ENCODE results near the gene SLC27A2.
A peak's percentile ranks its signal among the peaks of the same experiment; 100 is the strongest.
"Not testable (repeated sequence)": the region's sequence is repeated elsewhere in the genome, so short reads cannot be mapped to it uniquely, and the experiment has no call there.

SLC27A2 gene

DNA sequence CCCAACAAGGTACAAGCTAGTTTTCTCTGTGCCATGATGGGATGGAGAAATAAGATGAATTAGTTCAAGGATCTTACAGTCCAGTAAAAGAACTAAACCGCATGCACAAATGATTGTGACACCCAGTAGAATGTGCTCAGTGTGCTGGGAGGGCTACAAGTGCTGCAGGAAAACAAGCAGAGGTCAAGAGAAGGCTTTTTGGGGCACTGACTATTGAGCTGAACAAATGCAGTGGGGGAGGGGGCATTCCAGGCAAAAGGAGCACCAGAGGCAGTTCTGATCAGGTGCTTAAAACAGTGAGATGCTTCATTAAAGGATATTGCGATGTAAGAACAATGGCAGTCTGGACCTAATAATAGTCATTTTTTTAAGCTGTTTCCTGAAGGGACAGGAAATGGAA lies 6.0 kb downstream of the SLC27A2 start:
- DNase-seq (ENCODE audit: low read depth): no peak

GRCh38 chr15:50188793-50189192 lies 6.8 kb downstream of the SLC27A2 start:
- DNase-seq (ENCODE audit: low read depth): not testable (repeated sequence)

More for the DNA sequence above, 6.0 kb downstream of the SLC27A2 start:
- no peak overlapping the region for H3K4me3 ChIP-seq (ENCODE audit: low read depth, low read length)

DNA sequence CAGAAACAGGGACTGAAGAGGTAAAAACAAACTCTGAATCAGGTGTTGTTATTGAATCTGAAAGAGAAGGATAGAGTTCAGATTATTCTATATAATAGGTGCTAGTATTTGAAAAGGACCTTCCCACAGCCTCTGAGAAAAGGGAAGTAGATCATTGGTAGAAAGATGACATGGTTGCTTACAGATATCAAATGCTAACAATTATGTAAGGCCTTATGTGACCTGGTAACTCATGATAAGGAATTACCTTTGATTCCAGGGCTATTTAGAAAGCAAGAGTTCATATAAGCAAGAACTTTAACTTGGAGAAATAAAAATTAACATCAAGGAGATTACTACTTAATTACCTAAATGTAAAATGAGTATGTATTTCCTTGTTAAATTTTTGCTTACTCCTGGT lies 7.6 kb downstream of the SLC27A2 start:
- H3K4me3 ChIP-seq (ENCODE audit: low read depth, low read length): no peak overlapping the region
- no peak for DNase-seq (ENCODE audit: low read depth)

More at GRCh38 chr15:50188793-50189192, 6.8 kb downstream of the SLC27A2 start:
- not testable (repeated sequence) for H3K4me3 ChIP-seq (ENCODE audit: low read depth, low read length)

DNA sequence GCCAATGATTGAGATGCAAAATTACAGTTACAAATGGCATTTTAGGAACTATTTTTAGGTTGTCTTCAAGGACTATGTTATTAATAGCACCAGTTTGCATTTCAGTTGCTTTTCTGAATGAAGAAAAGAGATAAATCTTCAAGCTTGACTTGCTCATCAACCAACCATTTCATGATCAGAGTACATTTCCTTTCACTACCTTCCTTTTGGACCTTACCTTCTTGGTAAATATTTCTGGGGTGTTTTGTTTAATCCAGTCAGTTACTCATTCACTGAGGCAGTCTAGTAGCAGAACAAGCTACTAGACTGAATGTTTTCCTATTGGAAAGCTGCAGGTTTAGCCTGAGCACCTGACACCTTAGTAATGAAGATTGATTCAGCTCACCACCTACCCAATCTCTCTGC lies 8.2 kb downstream of the SLC27A2 start:
- DNase-seq (ENCODE audit: low read depth): no peak
- H3K4me3 ChIP-seq (ENCODE audit: low read depth, low read length): no peak overlapping the region

- no peak overlapping the region for H3K4me3 ChIP-seq (ENCODE audit: low read depth, low read length)
- no peak for DNase-seq (ENCODE audit: low read depth)
These were observed 8.7 kb downstream of the SLC27A2 start for GRCh38 chr15:50190723-50191122.

DNA sequence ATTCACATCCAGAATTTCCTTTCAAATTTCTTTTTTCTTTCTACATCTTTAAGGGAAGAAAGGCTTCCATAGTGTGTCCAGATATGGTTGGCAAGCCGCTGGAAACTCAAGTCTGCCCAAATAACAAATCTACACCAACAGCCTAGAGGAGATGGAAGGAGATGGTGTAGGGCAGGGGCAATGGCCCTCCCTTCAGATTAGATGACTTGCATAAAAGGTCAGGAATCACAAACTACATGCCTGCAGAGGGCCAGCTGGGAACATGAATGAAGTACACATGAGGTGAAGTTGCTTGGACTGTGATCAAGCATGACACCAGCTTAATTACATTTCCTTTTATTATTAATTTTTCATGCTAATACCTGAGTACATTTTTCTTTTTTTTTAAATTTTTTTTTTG lies 10.2 kb downstream of the SLC27A2 start:
- DNase-seq (ENCODE audit: low read depth): no peak
- H3K4me3 ChIP-seq (ENCODE audit: low read depth, low read length): no peak overlapping the region

- DNase-seq (ENCODE audit: low read depth): no peak
- no peak overlapping the region for H3K4me3 ChIP-seq (ENCODE audit: low read depth, low read length)
These were observed 11.1 kb downstream of the SLC27A2 start for GRCh38 chr15:50192926-50193620.

- DNase-seq (ENCODE audit: low read depth): no peak
- H3K4me3 ChIP-seq (ENCODE audit: low read depth, low read length): no peak overlapping the region
These were observed 20.0 kb downstream of the SLC27A2 start for GRCh38 chr15:50202003-50202402.

DNA sequence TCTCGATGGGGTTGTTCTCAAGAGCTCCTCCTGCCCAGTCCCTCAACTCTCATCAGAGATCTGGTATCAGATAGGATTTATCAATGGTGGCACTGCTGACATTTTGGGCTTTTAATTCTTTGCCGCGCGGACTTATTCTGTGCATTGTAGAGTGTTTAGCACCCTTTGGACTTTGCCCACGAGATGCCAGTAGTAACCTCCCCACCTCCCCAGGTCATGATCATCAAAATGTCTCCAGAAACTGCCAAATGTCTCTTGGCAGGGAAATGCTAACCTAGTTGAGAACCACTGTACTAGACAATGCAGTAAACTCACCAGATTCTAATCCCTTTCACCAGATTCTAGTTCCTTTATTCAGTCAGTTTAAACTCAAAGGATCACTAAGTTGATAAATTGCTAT lies 24.0 kb downstream of the SLC27A2 start:
- no peak overlapping the region for H3K4me3 ChIP-seq (ENCODE audit: low read depth, low read length)
- DNase-seq (ENCODE audit: low read depth): no peak

DNA sequence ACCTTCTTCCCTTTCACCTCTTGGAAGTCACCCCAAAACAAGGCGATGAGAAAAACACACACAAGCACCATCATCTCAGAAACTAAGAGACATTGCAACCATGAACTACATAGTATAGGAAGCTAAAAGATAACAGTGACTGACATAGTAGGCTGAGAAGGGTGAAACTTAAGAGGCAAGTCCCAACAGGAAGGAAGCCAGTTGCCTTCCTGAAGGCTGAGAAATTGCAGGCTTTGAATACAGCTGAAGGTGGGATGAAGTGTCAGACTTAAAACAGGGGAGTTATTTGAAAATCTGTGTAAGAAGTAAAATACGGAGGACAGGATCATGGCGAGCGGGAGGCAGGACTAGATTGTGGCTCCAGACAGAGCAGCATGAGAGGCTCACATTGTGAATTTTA lies 27.8 kb downstream of the SLC27A2 start:
- DNase-seq (ENCODE audit: low read depth): no peak
- no peak overlapping the region for H3K4me3 ChIP-seq (ENCODE audit: low read depth, low read length)

DNA sequence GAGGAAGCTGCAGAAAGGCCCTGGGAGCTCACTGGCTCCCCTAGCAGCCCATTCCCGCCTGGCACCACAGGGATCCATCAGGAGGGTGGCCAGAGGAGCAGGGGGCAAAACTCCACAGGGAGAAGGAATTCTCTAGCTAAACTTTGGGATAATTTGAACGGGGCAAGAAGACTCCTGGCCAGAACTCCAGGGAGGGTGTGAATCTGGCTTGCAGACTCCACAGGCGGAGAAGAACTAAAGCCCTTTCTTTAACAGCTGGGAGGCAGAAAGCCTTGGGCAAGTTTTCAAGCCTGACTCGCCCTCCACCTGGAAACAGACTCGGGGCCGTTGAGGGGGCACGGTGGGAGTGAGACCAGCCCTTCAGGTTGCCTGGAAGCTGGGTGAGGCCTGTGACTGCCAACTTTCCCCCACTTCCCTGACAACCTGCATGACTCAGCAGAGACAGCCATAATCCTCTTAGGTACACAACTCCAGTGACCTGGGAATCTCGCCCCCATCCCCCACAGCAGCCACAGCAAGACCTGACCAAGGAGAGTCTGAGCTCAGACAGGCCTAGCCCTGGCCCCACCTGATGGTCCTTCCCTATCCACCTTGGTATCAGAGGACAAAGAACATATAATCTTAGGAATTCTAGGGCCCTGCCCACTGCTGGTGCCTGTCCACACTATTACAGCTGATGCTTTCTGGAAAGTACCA lies 28.6 kb downstream of the SLC27A2 start:
- H3K4me3 ChIP-seq (ENCODE audit: low read depth, low read length): no peak overlapping the region
- no peak for DNase-seq (ENCODE audit: low read depth)

GRCh38 chr15:50218291-50218690 lies 36.3 kb downstream of the SLC27A2 start:
- DNase-seq (ENCODE audit: low read depth): no peak
- no peak overlapping the region for H3K4me3 ChIP-seq (ENCODE audit: low read depth, low read length)

DNA sequence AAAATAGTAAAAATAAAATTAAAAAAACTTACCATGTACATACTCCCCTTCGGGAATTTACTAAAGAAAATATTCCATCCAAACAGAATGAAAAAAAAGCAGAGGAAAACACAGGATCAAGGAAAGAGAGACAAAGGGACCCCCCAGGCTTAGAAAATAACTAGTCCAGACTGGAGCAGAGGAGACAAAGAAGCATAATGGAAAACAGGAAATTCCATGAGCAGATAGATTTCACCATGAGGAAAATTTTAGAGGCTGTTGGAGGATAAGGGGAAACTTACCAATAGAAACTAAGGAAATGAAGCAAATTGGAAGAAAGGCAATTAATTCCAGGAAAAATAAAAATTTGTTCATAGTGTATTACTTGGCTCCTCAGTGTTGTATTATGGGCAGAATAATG lies 36.7 kb downstream of the SLC27A2 start:
- H3K4me3 ChIP-seq (ENCODE audit: low read depth, low read length): no peak overlapping the region
- DNase-seq (ENCODE audit: low read depth): no peak

DNA sequence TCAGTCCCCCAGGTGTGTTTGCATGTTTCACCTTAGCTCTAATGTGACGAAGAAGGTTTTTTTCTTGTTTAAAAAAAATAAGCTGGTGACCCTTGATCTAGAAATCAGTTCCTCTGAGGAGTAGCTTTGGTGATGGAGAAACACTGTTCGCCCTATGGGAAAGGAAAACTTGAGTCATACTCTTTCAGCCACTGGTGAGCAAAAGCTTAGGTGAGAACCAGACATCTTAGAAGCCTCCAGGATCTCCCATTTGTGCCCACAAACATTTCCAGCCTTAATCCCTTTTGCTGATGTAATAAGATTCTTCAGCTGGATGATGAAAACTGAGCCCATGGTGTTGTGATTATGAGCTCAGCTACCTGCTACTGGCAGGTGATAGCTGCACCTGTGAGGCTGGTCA lies 37.8 kb downstream of the SLC27A2 start:
- H3K4me3 ChIP-seq (ENCODE audit: low read depth, low read length): no peak overlapping the region
- no peak for DNase-seq (ENCODE audit: low read depth)

GRCh38 chr15:50222181-50222580 lies 40.2 kb downstream of the SLC27A2 start:
- no peak for DNase-seq (ENCODE audit: low read depth)
- H3K4me3 ChIP-seq (ENCODE audit: low read depth, low read length): no peak overlapping the region

DNA sequence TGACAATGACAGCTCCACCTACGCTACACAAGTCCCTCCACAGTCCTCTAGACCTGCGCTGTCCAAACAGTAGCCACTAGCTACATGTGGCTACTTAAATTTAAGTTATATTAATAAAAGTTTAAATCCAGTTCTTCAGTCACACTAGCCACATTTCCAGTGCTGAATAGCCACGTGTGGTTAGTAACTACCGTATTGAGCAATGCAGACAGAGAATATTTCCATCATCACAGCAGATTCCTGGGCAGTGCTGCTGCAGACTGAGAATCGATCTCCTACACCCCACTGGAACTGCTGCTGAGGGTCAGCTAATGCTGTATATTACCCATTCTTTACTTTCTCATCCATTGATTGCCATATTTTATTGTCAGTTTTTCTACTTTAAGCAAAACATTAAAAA lies 42.6 kb downstream of the SLC27A2 start:
- no peak for DNase-seq (ENCODE audit: low read depth)
- H3K4me3 ChIP-seq (ENCODE audit: low read depth, low read length): no peak overlapping the region

- no peak overlapping the region for H3K4me3 ChIP-seq (ENCODE audit: low read depth, low read length)
- DNase-seq (ENCODE audit: low read depth): no peak
These were observed 43.1 kb downstream of the SLC27A2 start for GRCh38 chr15:50225057-50225456.

DNA sequence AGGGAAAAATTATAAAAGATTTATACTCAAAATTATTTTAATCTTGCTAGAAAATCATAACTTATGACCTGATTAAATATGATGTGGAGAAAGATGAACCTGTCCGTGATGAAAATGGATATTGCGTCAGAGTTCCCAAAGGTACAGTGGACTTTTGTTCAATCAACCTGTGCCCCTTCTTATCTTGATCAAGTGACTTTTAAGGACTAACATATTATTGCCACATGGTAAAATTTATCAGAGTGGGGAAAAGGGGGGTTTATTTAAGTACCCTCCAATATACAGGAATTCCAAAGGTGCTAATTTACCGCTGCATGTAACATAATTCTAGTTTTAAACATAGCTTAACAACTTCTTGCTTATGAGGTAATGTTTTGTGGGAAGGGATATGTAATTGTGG lies 43.9 kb downstream of the SLC27A2 start:
- no peak for DNase-seq (ENCODE audit: low read depth)
- no peak overlapping the region for H3K4me3 ChIP-seq (ENCODE audit: low read depth, low read length)

DNA sequence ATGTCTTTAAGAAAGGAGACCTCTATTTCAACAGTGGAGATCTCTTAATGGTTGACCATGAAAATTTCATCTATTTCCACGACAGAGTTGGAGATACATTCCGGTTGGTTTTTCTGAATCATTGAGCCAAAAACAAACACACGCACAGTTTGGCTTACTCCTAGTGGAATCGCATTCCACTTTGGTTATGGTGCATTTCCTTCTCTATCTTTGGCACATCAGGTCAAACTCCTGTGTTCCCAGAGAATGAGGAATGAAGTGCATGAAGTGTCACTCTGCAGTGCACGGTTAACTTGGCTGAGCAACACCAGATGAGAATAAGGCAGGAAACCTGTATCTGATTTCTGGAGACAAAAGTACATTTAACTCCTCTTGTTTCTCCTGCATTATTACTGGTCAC lies 45.1 kb downstream of the SLC27A2 start:
- H3K4me3 ChIP-seq (ENCODE audit: low read depth, low read length): no peak overlapping the region
- DNase-seq (ENCODE audit: low read depth): peak; percentile 15

- no peak for DNase-seq (ENCODE audit: low read depth)
- H3K4me3 ChIP-seq (ENCODE audit: low read depth, low read length): no peak overlapping the region
These were observed 46.9 kb downstream of the SLC27A2 start for GRCh38 chr15:50228866-50229265.

- no peak for DNase-seq (ENCODE audit: low read depth)
- H3K4me3 ChIP-seq (ENCODE audit: low read depth, low read length): no peak overlapping the region
These were observed 47.3 kb downstream of the SLC27A2 start for GRCh38 chr15:50229336-50229735.
